H1 (cell line): ENCODE results near the gene CATSPERD. TPM values are rescaled to one million over a fixed set of nuclear protein-coding genes. Genes with fewer than 3 reads are reported as not detected.

Experiments used
- KDM5A ChIP-seq: fragments of 200-600 bp; IDR thresholded peaks from 2 replicates; pipeline ENCODE4 v1.7.1; 2012; ENCODE audit warnings: mild to moderate bottlenecking, low read length, inconsistent platforms, mixed read lengths
- polyA plus RNA-seq, 7 experiments: library from polyadenylated mRNA; depleted of rRNA in 3 of 7; stranded (reverse) in 5 of 7; unstranded in 2 of 7; fragments of >200 nt in 5 of 7; fragments of 200-250 nt in 2 of 7; gene quantifications; 1 replicate in 5 of 7; 2 replicates in 1 of 7; 4 replicates in 1 of 7; pipeline versions ENCODE4 v1.2.1 to v1.2.3, GENCODE V29; 2011 to 2013; ENCODE audit warnings: missing spikeins in 2 of 7, mixed read lengths in 2 of 7
- total RNA-seq: library from RNA; stranded (reverse); fragmentation: NEBNext Ultra II Directional; extraction: Animal tissue kit (Norgen Biotek cat#: 25700); gene quantifications from 2 replicates; pipeline ENCODE4 v1.2.1, GENCODE V29; 2021
- TF ChIP-seq, protein P1 (sequence below): fragments of 300-600 bp; sonication (generic); IDR thresholded peaks from 2 replicates; pipeline ENCODE4 v1.7.1; 2012; ENCODE audit warnings: low read length, moderate library complexity, mild to moderate bottlenecking, inconsistent platforms; ENCODE audit not compliant: insufficient replicate concordance

CATSPERD gene
- total and polyA plus RNA-seq, 2 of the 8 experiments (the other 6 are each of a cell fraction or from before 2014, with no cell fraction given), result 0.12 TPM; not detected in 1

DNA sequence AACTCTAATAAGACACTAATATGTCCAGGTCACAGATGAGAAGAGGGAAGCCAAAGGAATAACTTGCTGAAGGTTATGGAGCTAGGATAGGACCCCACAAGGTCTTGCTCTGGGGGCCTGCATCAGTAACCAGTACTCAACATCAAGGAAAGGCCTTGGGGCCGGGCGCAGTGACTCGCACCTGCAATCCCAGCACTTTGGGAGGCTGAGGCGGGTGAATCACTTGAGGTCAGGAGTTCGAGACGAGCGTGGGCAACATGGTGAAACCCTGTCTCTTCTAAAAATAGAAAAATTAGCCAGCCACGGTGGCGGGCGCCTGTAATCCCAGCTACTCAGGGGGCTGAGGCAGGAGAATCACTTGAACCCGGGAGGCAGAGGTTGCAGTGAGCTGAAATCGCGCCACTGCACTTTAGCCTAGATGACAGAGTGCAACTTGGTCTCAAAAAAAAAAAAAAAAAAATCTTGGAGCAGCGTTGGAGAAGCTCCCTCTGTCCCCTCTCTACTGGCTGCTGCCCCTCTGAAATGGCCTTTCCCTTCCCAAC is 2.3 kb upstream of the CATSPERD start (continued):
- TF ChIP-seq, protein P1, sequence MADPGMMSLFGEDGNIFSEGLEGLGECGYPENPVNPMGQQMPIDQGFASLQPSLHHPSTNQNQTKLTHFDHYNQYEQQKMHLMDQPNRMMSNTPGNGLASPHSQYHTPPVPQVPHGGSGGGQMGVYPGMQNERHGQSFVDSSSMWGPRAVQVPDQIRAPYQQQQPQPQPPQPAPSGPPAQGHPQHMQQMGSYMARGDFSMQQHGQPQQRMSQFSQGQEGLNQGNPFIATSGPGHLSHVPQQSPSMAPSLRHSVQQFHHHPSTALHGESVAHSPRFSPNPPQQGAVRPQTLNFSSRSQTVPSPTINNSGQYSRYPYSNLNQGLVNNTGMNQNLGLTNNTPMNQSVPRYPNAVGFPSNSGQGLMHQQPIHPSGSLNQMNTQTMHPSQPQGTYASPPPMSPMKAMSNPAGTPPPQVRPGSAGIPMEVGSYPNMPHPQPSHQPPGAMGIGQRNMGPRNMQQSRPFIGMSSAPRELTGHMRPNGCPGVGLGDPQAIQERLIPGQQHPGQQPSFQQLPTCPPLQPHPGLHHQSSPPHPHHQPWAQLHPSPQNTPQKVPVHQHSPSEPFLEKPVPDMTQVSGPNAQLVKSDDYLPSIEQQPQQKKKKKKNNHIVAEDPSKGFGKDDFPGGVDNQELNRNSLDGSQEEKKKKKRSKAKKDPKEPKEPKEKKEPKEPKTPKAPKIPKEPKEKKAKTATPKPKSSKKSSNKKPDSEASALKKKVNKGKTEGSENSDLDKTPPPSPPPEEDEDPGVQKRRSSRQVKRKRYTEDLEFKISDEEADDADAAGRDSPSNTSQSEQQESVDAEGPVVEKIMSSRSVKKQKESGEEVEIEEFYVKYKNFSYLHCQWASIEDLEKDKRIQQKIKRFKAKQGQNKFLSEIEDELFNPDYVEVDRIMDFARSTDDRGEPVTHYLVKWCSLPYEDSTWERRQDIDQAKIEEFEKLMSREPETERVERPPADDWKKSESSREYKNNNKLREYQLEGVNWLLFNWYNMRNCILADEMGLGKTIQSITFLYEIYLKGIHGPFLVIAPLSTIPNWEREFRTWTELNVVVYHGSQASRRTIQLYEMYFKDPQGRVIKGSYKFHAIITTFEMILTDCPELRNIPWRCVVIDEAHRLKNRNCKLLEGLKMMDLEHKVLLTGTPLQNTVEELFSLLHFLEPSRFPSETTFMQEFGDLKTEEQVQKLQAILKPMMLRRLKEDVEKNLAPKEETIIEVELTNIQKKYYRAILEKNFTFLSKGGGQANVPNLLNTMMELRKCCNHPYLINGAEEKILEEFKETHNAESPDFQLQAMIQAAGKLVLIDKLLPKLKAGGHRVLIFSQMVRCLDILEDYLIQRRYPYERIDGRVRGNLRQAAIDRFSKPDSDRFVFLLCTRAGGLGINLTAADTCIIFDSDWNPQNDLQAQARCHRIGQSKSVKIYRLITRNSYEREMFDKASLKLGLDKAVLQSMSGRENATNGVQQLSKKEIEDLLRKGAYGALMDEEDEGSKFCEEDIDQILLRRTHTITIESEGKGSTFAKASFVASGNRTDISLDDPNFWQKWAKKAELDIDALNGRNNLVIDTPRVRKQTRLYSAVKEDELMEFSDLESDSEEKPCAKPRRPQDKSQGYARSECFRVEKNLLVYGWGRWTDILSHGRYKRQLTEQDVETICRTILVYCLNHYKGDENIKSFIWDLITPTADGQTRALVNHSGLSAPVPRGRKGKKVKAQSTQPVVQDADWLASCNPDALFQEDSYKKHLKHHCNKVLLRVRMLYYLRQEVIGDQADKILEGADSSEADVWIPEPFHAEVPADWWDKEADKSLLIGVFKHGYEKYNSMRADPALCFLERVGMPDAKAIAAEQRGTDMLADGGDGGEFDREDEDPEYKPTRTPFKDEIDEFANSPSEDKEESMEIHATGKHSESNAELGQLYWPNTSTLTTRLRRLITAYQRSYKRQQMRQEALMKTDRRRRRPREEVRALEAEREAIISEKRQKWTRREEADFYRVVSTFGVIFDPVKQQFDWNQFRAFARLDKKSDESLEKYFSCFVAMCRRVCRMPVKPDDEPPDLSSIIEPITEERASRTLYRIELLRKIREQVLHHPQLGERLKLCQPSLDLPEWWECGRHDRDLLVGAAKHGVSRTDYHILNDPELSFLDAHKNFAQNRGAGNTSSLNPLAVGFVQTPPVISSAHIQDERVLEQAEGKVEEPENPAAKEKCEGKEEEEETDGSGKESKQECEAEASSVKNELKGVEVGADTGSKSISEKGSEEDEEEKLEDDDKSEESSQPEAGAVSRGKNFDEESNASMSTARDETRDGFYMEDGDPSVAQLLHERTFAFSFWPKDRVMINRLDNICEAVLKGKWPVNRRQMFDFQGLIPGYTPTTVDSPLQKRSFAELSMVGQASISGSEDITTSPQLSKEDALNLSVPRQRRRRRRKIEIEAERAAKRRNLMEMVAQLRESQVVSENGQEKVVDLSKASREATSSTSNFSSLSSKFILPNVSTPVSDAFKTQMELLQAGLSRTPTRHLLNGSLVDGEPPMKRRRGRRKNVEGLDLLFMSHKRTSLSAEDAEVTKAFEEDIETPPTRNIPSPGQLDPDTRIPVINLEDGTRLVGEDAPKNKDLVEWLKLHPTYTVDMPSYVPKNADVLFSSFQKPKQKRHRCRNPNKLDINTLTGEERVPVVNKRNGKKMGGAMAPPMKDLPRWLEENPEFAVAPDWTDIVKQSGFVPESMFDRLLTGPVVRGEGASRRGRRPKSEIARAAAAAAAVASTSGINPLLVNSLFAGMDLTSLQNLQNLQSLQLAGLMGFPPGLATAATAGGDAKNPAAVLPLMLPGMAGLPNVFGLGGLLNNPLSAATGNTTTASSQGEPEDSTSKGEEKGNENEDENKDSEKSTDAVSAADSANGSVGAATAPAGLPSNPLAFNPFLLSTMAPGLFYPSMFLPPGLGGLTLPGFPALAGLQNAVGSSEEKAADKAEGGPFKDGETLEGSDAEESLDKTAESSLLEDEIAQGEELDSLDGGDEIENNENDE, result no peak
- TF ChIP-seq KDM5A, result no peak
